ENCODE data around the gene AGBL1. TPM values are rescaled to one million over a fixed set of nuclear protein-coding genes. Genes with fewer than 3 reads are reported as not detected.

AGBL1 gene
- total RNA-seq, 3 donors from 2014 or later (not counting 1 experiment from before 2014, with no cell fraction given) = not detected

GRCh38 chr15:86553108-86553507 is 473.4 kb downstream of the AGBL1 start:
- H3K36me3 ChIP-seq (ENCODE audit: control insufficient read depth, insufficient read depth, low read length) = no peaks in the 10 kb centered on the region
- no peaks in the 10 kb centered on the region for H3K4me1 ChIP-seq (ENCODE audit: control insufficient read depth, insufficient read depth, low read length)
- no peak for ATAC-seq
- DNase-seq = no peak
- no peaks in the 10 kb centered on the region for H3K4me1 Mint-ChIP-seq
- H3K27me3 Mint-ChIP-seq (ENCODE audit: low read depth in 2 of 2) = peaks cover 0 to 3% of the 10 kb centered on the region in 2 donors
- no CpG with 5 or more reads among the region's 1 CpG for WGBS (ENCODE audit: insufficient coverage)
- no peak overlapping the region for H3K4me3 Mint-ChIP-seq
- no peak overlapping the region for H3K27ac Mint-ChIP-seq
- no peaks in the 10 kb centered on the region for H3K9me3 ChIP-seq (ENCODE audit: control insufficient read depth, insufficient read depth, low read length)
- H3K4me3 ChIP-seq (ENCODE audit: low read length) = no peak overlapping the region
- intact Hi-C loops (cut with micrococcal nuclease) = no loop called here
- H3K27me3 ChIP-seq (ENCODE audit: control insufficient read depth, insufficient read depth, low read length) = no peaks in the 10 kb centered on the region
- no peak overlapping the region for H3K27ac ChIP-seq (ENCODE audit: low read length)
- TF ChIP-seq, protein P1, sequence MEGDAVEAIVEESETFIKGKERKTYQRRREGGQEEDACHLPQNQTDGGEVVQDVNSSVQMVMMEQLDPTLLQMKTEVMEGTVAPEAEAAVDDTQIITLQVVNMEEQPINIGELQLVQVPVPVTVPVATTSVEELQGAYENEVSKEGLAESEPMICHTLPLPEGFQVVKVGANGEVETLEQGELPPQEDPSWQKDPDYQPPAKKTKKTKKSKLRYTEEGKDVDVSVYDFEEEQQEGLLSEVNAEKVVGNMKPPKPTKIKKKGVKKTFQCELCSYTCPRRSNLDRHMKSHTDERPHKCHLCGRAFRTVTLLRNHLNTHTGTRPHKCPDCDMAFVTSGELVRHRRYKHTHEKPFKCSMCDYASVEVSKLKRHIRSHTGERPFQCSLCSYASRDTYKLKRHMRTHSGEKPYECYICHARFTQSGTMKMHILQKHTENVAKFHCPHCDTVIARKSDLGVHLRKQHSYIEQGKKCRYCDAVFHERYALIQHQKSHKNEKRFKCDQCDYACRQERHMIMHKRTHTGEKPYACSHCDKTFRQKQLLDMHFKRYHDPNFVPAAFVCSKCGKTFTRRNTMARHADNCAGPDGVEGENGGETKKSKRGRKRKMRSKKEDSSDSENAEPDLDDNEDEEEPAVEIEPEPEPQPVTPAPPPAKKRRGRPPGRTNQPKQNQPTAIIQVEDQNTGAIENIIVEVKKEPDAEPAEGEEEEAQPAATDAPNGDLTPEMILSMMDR (IDR thresholded peaks at IDR 0.05) = no peak
- no peaks in the 10 kb centered on the region for H3K36me3 Mint-ChIP-seq
- no peaks in the 10 kb centered on the region for H3K9me3 Mint-ChIP-seq

- Mint-ChIP-seq H3K9me3 (no peaks in the 10 kb centered on the region), H3K4me3 (no peak overlapping the region), H3K36me3 (no peaks in the 10 kb centered on the region), H3K27me3 (ENCODE audit: low read depth in 2 of 2) (peaks cover 0 to 3% of the 10 kb centered on the region in 2 donors), H3K27ac (no peak overlapping the region), H3K4me1 (no peaks in the 10 kb centered on the region)
- DNase-seq = no peak
- H3K4me3 ChIP-seq (ENCODE audit: low read length) = no peak overlapping the region
- no peaks in the 10 kb centered on the region for H3K36me3 ChIP-seq (ENCODE audit: control insufficient read depth, insufficient read depth, low read length)
- H3K27ac ChIP-seq (ENCODE audit: low read length) = no peak overlapping the region
- no peaks in the 10 kb centered on the region for H3K9me3 ChIP-seq (ENCODE audit: control insufficient read depth, insufficient read depth, low read length)
- WGBS (ENCODE audit: insufficient coverage) = 64% methylated on average over 1 of the region's 2 CpGs
- no peak for ATAC-seq
- no peaks in the 10 kb centered on the region for H3K27me3 ChIP-seq (ENCODE audit: control insufficient read depth, insufficient read depth, low read length)
- no peaks in the 10 kb centered on the region for H3K4me1 ChIP-seq (ENCODE audit: control insufficient read depth, insufficient read depth, low read length)
- TF ChIP-seq, protein P1 (IDR thresholded peaks at IDR 0.05) = no peak
- intact Hi-C loops (cut with micrococcal nuclease) = no loop called here
These were observed 475.4 kb downstream of the AGBL1 start for GRCh38 chr15:86555098-86555497.

- DNase-seq = no peak
- WGBS (ENCODE audit: insufficient coverage) = 83% methylated on average over 1 of the region's 1 CpG
- Histone ChIP-seq H3K4me3 (ENCODE audit: low read length) (no peak overlapping the region), H3K27ac (ENCODE audit: low read length) (no peak overlapping the region), H3K9me3 (ENCODE audit: control insufficient read depth, insufficient read depth, low read length) (no peaks in the 10 kb centered on the region), H3K4me1 (ENCODE audit: control insufficient read depth, insufficient read depth, low read length) (no peaks in the 10 kb centered on the region), H3K36me3 (ENCODE audit: control insufficient read depth, insufficient read depth, low read length) (no peaks in the 10 kb centered on the region), H3K27me3 (ENCODE audit: control insufficient read depth, insufficient read depth, low read length) (no peaks in the 10 kb centered on the region)
- no peaks in the 10 kb centered on the region for H3K9me3 Mint-ChIP-seq
- no peak overlapping the region for H3K4me3 Mint-ChIP-seq
- TF ChIP-seq, protein P1 (IDR thresholded peaks at IDR 0.05) = no peak
- H3K27me3 Mint-ChIP-seq (ENCODE audit: low read depth in 2 of 2) = peaks cover 0 to 3% of the 10 kb centered on the region in 2 donors
- no peak overlapping the region for H3K27ac Mint-ChIP-seq
- no peaks in the 10 kb centered on the region for H3K36me3 Mint-ChIP-seq
- H3K4me1 Mint-ChIP-seq = no peaks in the 10 kb centered on the region
- intact Hi-C loops (cut with micrococcal nuclease) = no loop called here
- ATAC-seq = no peak
These were observed 476.3 kb downstream of the AGBL1 start for GRCh38 chr15:86555939-86556338.

DNA sequence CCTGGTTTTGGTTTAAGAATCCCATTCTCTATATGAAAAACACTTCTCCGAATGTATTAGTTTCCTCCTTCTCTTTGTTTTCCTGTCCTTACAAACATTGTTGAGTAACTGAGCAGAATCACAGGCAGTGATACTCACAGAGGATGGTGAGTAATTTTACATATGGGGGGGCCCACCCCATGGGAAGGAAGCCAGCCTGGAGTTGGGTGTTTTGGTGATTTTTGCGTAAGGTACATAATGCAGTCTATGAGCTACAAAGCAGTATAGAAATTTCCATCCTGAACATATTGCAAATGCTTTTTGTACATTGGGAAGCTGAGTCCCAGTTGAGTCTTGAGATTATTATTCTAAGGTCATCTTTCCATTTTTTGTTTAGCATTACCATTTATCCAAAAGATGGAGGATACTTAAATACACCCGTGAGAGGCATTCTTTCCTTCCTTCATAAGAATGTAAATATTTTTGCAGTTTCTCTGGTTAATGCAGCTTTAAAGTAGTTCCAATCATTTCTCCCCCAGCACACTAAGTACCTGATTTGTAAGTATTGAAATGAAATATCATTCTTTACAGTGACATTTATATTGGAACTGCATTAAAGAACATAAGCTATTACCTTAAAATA is 476.8 kb downstream of the AGBL1 start:
- Mint-ChIP-seq H3K27me3 (ENCODE audit: low read depth in 2 of 2) (peaks cover 0 to 3% of the 10 kb centered on the region in 2 donors), H3K9me3 (no peaks in the 10 kb centered on the region), H3K4me1 (no peaks in the 10 kb centered on the region), H3K4me3 (no peak overlapping the region), H3K27ac (no peak overlapping the region), H3K36me3 (no peaks in the 10 kb centered on the region)
- TF ChIP-seq, protein P1 (IDR thresholded peaks at IDR 0.05) = no peak
- H3K9me3 ChIP-seq (ENCODE audit: control insufficient read depth, insufficient read depth, low read length) = no peaks in the 10 kb centered on the region
- no peaks in the 10 kb centered on the region for H3K27me3 ChIP-seq (ENCODE audit: control insufficient read depth, insufficient read depth, low read length)
- 100% methylated on average over 1 of the region's 3 CpGs for WGBS (ENCODE audit: insufficient coverage)
- H3K4me1 ChIP-seq (ENCODE audit: control insufficient read depth, insufficient read depth, low read length) = no peaks in the 10 kb centered on the region
- H3K4me3 ChIP-seq (ENCODE audit: low read length) = no peak overlapping the region
- H3K36me3 ChIP-seq (ENCODE audit: control insufficient read depth, insufficient read depth, low read length) = no peaks in the 10 kb centered on the region
- intact Hi-C loops (cut with micrococcal nuclease) = no loop called here
- no peak overlapping the region for H3K27ac ChIP-seq (ENCODE audit: low read length)
- ATAC-seq (no peak), DNase-seq (no peak)
